OCI-LY1 (cell line): ENCODE data around the gene HYCC2.

Experiments
- CTCF ChIP-seq: fragments of 200-600 bp; sonication (generic), shearing (Covaris generic); IDR thresholded peaks from 2 replicates; pipeline ENCODE4 v1.5.1; 2017; ENCODE audit warnings: mild to moderate bottlenecking, antibody characterized with exemption, low read length, moderate library complexity, mixed read lengths
- EZH2 ChIP-seq: fragments of 200-600 bp; sonication (generic), shearing (Covaris generic); IDR thresholded peaks from 2 replicates; pipeline ENCODE4 v1.8.0; 2017; ENCODE audit warnings: borderline replicate concordance, mixed run types, mild to moderate bottlenecking, antibody characterized with exemption, low read length, moderate library complexity, mixed read lengths

GRCh38 chr2:201090574-201090973, 19.1 kb upstream of the HYCC2 start:
- no peak for TF ChIP-seq CTCF
- no peak for TF ChIP-seq EZH2
